Keratinocyte (primary cell): Measurements from ENCODE around the gene HCN1. TPM values are rescaled to one million over a fixed set of nuclear protein-coding genes. Genes with fewer than 3 reads are reported as not detected.

ENCODE experiments used
- DNase-seq: peaks from one replicate; pipeline ENCODE4 v3.0.0-alpha.2; 2011; ENCODE audit warnings: low read depth, missing footprints, low spot score
- FAIRE-seq: peaks from 2 replicates; lab custom pipeline; 2011; peaks lifted over from hg19 to GRCh38; lab: Jason Lieb, UNC
- H2AFZ ChIP-seq: 2 replicates; pipeline ENCODE4 v1.6.0; 2012; ENCODE audit warnings: low read length, control low read depth, inconsistent platforms; ENCODE audit not compliant: control insufficient read depth
- H3K27ac ChIP-seq: 2 replicates; pipeline ENCODE4 v1.5.1; 2011; ENCODE audit warnings: low read length; ENCODE audit not compliant: control insufficient read depth, insufficient read depth
- H3K27me3 ChIP-seq: 3 replicates; pipeline ENCODE4 v1.6.0; 2011; ENCODE audit warnings: low read length; ENCODE audit not compliant: control insufficient read depth, insufficient read depth; ENCODE audit errors: extremely low read depth
- H3K36me3 ChIP-seq, 2 experiments: 2 replicates in 1 of 2; 3 replicates in 1 of 2; pipeline ENCODE4 v1.5.1; 2011; ENCODE audit warnings: low read length in 2 of 2, mild to moderate bottlenecking in 1 of 2; ENCODE audit not compliant: control insufficient read depth in 2 of 2, insufficient read depth in 2 of 2; ENCODE audit errors: extremely low read depth in 1 of 2
- H3K4me1 ChIP-seq: 3 replicates; pipeline ENCODE4 v1.5.1; 2011; ENCODE audit warnings: low read length; ENCODE audit not compliant: control insufficient read depth, insufficient read depth; ENCODE audit errors: extremely low read depth
- H3K4me2 ChIP-seq: 3 replicates; pipeline ENCODE4 v1.6.0; 2011; ENCODE audit warnings: low read depth, low read length; ENCODE audit not compliant: control insufficient read depth, insufficient read depth; ENCODE audit errors: extremely low read depth
- H3K4me3 ChIP-seq, 3 experiments: fragments of 200-600 bp in 1 of 3; sonication (generic) in 1 of 3; 2 replicates in 2 of 3; 3 replicates in 1 of 3; pipeline ENCODE4 v1.5.1; 2011 to 2016; ENCODE audit warnings: low read length in 3 of 3, mild to moderate bottlenecking in 3 of 3, control low read depth in 2 of 3, inconsistent platforms in 1 of 3, low read depth in 1 of 3, mixed read lengths in 1 of 3, mixed run types in 1 of 3, moderate library complexity in 1 of 3; ENCODE audit not compliant: control insufficient read depth in 2 of 3, insufficient read depth in 2 of 3; ENCODE audit errors: extremely low read depth in 1 of 3
- H3K79me2 ChIP-seq: 2 replicates; pipeline ENCODE4 v1.6.0; 2012; ENCODE audit warnings: low read length; ENCODE audit not compliant: control insufficient read depth, insufficient read depth
- H3K9ac ChIP-seq: 3 replicates; pipeline ENCODE4 v1.6.0; 2011; ENCODE audit warnings: low read length; ENCODE audit not compliant: control insufficient read depth, insufficient read depth; ENCODE audit errors: extremely low read depth
- H3K9me1 ChIP-seq: 3 replicates; pipeline ENCODE4 v1.6.0; 2011; ENCODE audit warnings: low read length; ENCODE audit not compliant: control insufficient read depth, insufficient read depth; ENCODE audit errors: extremely low read depth
- H3K9me3 ChIP-seq: 2 replicates; pipeline ENCODE4 v1.5.1; 2012; ENCODE audit warnings: low read depth, low read length; ENCODE audit not compliant: control insufficient read depth
- H4K20me1 ChIP-seq: 3 replicates; pipeline ENCODE4 v1.6.0; 2011; ENCODE audit warnings: low read length; ENCODE audit not compliant: control insufficient read depth, insufficient read depth; ENCODE audit errors: extremely low read depth
- EZH2 ChIP-seq: IDR thresholded peaks from one replicate; pipeline ENCODE4 v1.6.1; 2012; ENCODE audit warnings: inconsistent platforms, mild to moderate bottlenecking, low read length, moderate library complexity
- dilution Hi-C: fragments of 300-500 bp; cut with MboI; formaldehyde crosslinking; loops from one replicate; pipeline ENCODE4 v1.7.0; 2020; ENCODE audit warnings: low sequenced_read_pairs; ENCODE audit not compliant: extremely low pct_ligation_motif_present
- polyA plus RNA-seq, 5 experiments: library from polyadenylated mRNA; depleted of rRNA in 3 of 5; stranded (reverse) in 3 of 5; stranded (forward) in 1 of 5; unstranded in 1 of 5; fragments of >200 nt; gene quantifications; 1 replicate in 1 of 5; 2 replicates in 3 of 5; 3 replicates in 1 of 5; pipeline versions ENCODE4 v1.2.1 to v1.2.3, GENCODE V29; 2011 to 2012; ENCODE audit warnings: missing spikeins in 2 of 5, low read depth in 1 of 5, low replicate concordance in 1 of 5
- TF ChIP-seq, protein P1 (sequence below), 3 experiments: IDR thresholded peaks in 1 of 3; conservative IDR thresholded peaks in 1 of 3; optimal IDR thresholded peaks in 1 of 3; 2 replicates in 2 of 3; 3 replicates in 1 of 3; pipeline versions ENCODE3 to v1.5.1; 2011; ENCODE audit warnings: low read length in 3 of 3, mild to moderate bottlenecking in 3 of 3, moderate library complexity in 2 of 3, control low read depth in 1 of 3, inconsistent platforms in 1 of 3; ENCODE audit not compliant: insufficient read depth in 2 of 3; ENCODE audit errors: extremely low read depth in 1 of 3

Gene HCN1
- polyA plus RNA-seq, 1 donor (not counting 4 experiments of a cell fraction or from before 2014, with no cell fraction given) = not detected

DNA sequence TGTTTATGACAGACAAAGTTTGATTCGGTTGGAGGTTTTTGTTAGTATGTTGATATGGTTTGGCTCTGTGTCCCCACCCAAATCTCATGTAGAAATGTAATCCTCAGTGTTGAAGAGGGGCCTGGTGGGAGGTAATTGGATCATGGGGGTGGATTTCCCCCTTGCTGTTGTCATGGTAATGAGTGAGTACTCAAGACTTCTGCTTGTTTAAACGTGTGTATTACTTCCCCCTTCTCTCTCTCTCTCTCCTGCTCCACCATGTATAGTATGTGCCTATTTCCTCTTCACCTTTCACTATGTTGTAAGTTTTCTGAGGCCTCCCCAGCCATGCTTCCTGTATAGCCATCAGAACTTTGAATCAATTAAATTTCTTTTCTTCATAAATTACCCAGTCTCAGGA, 415.1 kb downstream of the HCN1 start:
- no peak for FAIRE-seq
- H3K9me3 ChIP-seq = no peaks in the 10 kb centered on the region
- no peak overlapping the region for H3K9ac ChIP-seq
- H3K4me2 ChIP-seq = no peak overlapping the region
- H4K20me1 ChIP-seq = no peaks in the 10 kb centered on the region
- H2AFZ ChIP-seq = no peak overlapping the region
- H3K4me1 ChIP-seq = no peaks in the 10 kb centered on the region
- no peak overlapping the region for H3K4me3 ChIP-seq
- H3K27ac ChIP-seq = no peak overlapping the region
- no peak for DNase-seq
- TF ChIP-seq, protein P1, sequence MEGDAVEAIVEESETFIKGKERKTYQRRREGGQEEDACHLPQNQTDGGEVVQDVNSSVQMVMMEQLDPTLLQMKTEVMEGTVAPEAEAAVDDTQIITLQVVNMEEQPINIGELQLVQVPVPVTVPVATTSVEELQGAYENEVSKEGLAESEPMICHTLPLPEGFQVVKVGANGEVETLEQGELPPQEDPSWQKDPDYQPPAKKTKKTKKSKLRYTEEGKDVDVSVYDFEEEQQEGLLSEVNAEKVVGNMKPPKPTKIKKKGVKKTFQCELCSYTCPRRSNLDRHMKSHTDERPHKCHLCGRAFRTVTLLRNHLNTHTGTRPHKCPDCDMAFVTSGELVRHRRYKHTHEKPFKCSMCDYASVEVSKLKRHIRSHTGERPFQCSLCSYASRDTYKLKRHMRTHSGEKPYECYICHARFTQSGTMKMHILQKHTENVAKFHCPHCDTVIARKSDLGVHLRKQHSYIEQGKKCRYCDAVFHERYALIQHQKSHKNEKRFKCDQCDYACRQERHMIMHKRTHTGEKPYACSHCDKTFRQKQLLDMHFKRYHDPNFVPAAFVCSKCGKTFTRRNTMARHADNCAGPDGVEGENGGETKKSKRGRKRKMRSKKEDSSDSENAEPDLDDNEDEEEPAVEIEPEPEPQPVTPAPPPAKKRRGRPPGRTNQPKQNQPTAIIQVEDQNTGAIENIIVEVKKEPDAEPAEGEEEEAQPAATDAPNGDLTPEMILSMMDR (optimal IDR thresholded peaks at IDR 0.05 in 1 of 3, IDR thresholded peaks at IDR 0.05 in 1 of 3, conservative IDR thresholded peaks at IDR 0.05 in 1 of 3; ENCODE audit: extremely low read depth in 1 of 3, insufficient read depth in 2 of 3, low read length in 3 of 3) = no peak
- no peak for TF ChIP-seq EZH2
- H3K36me3 ChIP-seq = no peaks in the 10 kb centered on the region
- no peaks in the 10 kb centered on the region for H3K79me2 ChIP-seq
- H3K27me3 ChIP-seq = no peaks in the 10 kb centered on the region
- dilution Hi-C loops = no loop called here
- H3K9me1 ChIP-seq = no peaks in the 10 kb centered on the region

DNA sequence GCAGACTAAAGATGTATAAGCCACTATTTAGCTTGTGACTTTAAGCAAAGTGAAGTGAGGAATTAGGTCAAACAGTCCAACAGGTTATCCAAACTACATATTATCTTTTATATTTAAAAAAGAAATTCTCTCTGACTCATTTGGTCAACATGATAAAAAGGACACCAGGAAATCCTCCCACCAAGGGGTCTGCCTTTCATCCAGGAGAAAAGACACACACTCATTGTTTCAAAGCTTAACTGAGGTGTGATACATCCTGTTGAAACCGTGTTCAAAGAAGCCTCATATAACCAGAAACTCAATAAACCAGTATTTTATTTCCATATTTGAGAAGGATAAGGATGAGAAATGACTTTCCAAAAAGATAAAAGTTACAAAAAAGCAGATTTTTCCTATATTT, 417.1 kb downstream of the HCN1 start:
- Histone ChIP-seq H3K9me1 (no peaks in the 10 kb centered on the region), H3K79me2 (no peaks in the 10 kb centered on the region), H4K20me1 (no peaks in the 10 kb centered on the region), H2AFZ (no peak overlapping the region), H3K27ac (no peak overlapping the region), H3K9ac (no peak overlapping the region), H3K4me1 (no peaks in the 10 kb centered on the region), H3K36me3 (no peaks in the 10 kb centered on the region), H3K4me3 (no peak overlapping the region), H3K9me3 (no peaks in the 10 kb centered on the region), H3K4me2 (no peak overlapping the region), H3K27me3 (no peaks in the 10 kb centered on the region)
- TF ChIP-seq, protein P1 (optimal IDR thresholded peaks at IDR 0.05 in 1 of 3, IDR thresholded peaks at IDR 0.05 in 1 of 3, conservative IDR thresholded peaks at IDR 0.05 in 1 of 3; ENCODE audit: extremely low read depth in 1 of 3, insufficient read depth in 2 of 3, low read length in 3 of 3) = no peak
- no peak for TF ChIP-seq EZH2
- no peak for FAIRE-seq
- no peak for DNase-seq
- dilution Hi-C loops = no loop called here
